Breast epithelium (tissue), 3 donors: ENCODE measurements around the gene MAD1L1.

Experiments used
- POLR2A ChIP-seq: fragments of 450-650 bp; IDR thresholded peaks from one replicate; pipeline ENCODE4 v1.6.1; 2016; ENCODE audit warnings: antibody characterized with exemption, mild to moderate bottlenecking, moderate library complexity
- POLR2AphosphoS5 ChIP-seq, 3 donors: sonication (generic); formaldehyde crosslinking; IDR thresholded peaks; one replicate each; pipeline ENCODE4 v1.6.1; 2017; ENCODE audit warnings: antibody characterized with exemption in 3 of 3
- TF ChIP-seq, protein P1 (sequence below), 3 donors: fragments of 450-650 bp; IDR thresholded peaks; one replicate each; pipeline ENCODE4 v1.5.1; 2016 to 2017; ENCODE audit warnings: antibody characterized with exemption in 3 of 3, mild to moderate bottlenecking in 3 of 3, moderate library complexity in 3 of 3

DNA sequence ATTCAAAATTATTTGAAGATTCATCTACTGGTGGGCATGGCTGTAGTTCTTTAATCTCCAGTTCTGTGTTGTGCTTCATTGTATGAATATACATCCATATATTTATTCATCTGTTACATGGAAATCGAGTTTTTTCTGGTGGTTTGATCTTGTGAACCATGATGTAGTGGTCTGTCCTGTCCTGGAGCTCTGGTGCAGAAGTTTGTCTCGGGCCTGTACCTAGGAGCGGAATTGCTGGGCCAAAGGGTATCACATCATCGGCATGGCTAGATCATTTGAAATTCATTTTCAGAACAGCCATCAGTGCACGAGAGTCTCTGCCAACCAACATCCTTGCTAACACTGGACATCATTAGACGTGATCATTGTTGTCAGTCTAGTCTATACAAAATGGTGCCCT, 455.6 kb downstream of the MAD1L1 start:
- TF ChIP-seq, protein P1, sequence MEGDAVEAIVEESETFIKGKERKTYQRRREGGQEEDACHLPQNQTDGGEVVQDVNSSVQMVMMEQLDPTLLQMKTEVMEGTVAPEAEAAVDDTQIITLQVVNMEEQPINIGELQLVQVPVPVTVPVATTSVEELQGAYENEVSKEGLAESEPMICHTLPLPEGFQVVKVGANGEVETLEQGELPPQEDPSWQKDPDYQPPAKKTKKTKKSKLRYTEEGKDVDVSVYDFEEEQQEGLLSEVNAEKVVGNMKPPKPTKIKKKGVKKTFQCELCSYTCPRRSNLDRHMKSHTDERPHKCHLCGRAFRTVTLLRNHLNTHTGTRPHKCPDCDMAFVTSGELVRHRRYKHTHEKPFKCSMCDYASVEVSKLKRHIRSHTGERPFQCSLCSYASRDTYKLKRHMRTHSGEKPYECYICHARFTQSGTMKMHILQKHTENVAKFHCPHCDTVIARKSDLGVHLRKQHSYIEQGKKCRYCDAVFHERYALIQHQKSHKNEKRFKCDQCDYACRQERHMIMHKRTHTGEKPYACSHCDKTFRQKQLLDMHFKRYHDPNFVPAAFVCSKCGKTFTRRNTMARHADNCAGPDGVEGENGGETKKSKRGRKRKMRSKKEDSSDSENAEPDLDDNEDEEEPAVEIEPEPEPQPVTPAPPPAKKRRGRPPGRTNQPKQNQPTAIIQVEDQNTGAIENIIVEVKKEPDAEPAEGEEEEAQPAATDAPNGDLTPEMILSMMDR (IDR thresholded peaks at IDR 0.05): no peak
- TF ChIP-seq POLR2A (no peak), POLR2AphosphoS5 (IDR thresholded peaks at IDR 0.05) (no peak)
